HUES64 (cell line): ENCODE measurements around the gene TRMT2B. TPM values are rescaled to one million over a fixed set of nuclear protein-coding genes. Genes with fewer than 3 reads are reported as not detected.

ENCODE experiments used
- H3K27ac ChIP-seq: 2 replicates; pipeline ENCODE4 v1.7.0; 2013; ENCODE audit warnings: low read depth, low read length, inconsistent platforms
- H3K27me3 ChIP-seq: 2 replicates; pipeline ENCODE4 v1.6.1; 2013; ENCODE audit warnings: mild to moderate bottlenecking, low read length; ENCODE audit not compliant: insufficient read depth
- H3K36me3 ChIP-seq: 2 replicates; pipeline ENCODE4 v1.6.1; 2013; ENCODE audit warnings: mild to moderate bottlenecking, low read length; ENCODE audit not compliant: insufficient read depth
- H3K4me1 ChIP-seq: 2 replicates; pipeline ENCODE4 v1.6.1; 2013; ENCODE audit warnings: mild to moderate bottlenecking, low read length, moderate library complexity; ENCODE audit not compliant: insufficient read depth
- H3K4me3 ChIP-seq: 2 replicates; pipeline ENCODE4 v1.5.1; 2013; ENCODE audit warnings: mild to moderate bottlenecking, low read length, moderate library complexity
- H3K9ac ChIP-seq: 2 replicates; pipeline ENCODE4 v1.6.1; 2013; ENCODE audit warnings: mild to moderate bottlenecking, low read depth, low read length
- H3K9me3 ChIP-seq: 2 replicates; pipeline ENCODE4 v1.6.1; 2013; ENCODE audit warnings: low read depth, low read length; ENCODE audit not compliant: insufficient read depth
- whole genome bisulfite sequencing: fragments of 150-250, 120-280 bp; methylation state at CpG from one replicate; pipeline ENCODE4 v1.1.7; 2013; ENCODE audit warnings: missing lambda C conversion rate; 5-methylcytosine and 5-hydroxymethylcytosine counted together
- polyA plus RNA-seq, 2 experiments: library from polyadenylated mRNA; stranded (reverse); fragments of 50-300 nt; gene quantifications; one replicate each; pipeline ENCODE4 v1.2.3, GENCODE V29; 2013

Gene TRMT2B
- polyA plus RNA-seq (2013, experiment 1 of 2): 9.8 TPM
- polyA plus RNA-seq (2013, experiment 2 of 2): 11.3 TPM

GRCh38 chrX:101051549-101052302 lies at the start of gene TRMT2B:
TRMT2B (minus strand) TSS chrX:101052111; CDS start chrX:101042289, 9,822 bp downstream.
- Histone ChIP-seq H3K4me3 (peak within 1 kb of the TSS; percentile 92), H3K9ac (peak within 1 kb of the TSS; percentile 79), H3K36me3 (0 out of 2 replicates have a peak, but pooled peaks cover 2% of the 10 kb centered on the region), H3K27ac (peak within 1 kb of the TSS; percentile 87), H3K27me3 (no peaks in the 10 kb centered on the region), H3K4me1 (no peaks in the 10 kb centered on the region), H3K9me3 (no peaks in the 10 kb centered on the region)
- WGBS: 0% methylated on average over 35 of the region's 43 CpGs

- Histone ChIP-seq H3K4me3 (peak within 1 kb of the TSS; percentile 96), H3K27ac (peak within 1 kb of the TSS; percentile 67), H3K9me3 (no peaks in the 10 kb centered on the region)
Measured at GRCh38 chrX:101097546-101098453, 45.9 kb upstream of the TRMT2B start, which contains the start of gene CENPI. CENPI (plus strand) TSS chrX:101098204; CDS start chrX:101101071, 2,867 bp downstream.

GRCh38 chrX:101091817-101092216 lies 39.9 kb upstream of the TRMT2B start:
- H3K36me3 ChIP-seq: no peaks in the 10 kb centered on the region
- no peaks in the 10 kb centered on the region for H3K9me3 ChIP-seq
- WGBS: 100% methylated on average over 1 of the region's 1 CpG

More at GRCh38 chrX:101097546-101098453, 45.9 kb upstream of the TRMT2B start, which contains the start of gene CENPI:
- WGBS: under 1% methylated on average over 48 of the region's 48 CpGs
- Histone ChIP-seq H3K27me3 (no peaks in the 10 kb centered on the region), H3K9ac (peak within 1 kb of the TSS; percentile 87), H3K36me3 (peaks cover 25% of the 10 kb centered on the region), H3K4me1 (no peaks in the 10 kb centered on the region)

GRCh38 chrX:101081231-101081630 lies 29.3 kb upstream of the TRMT2B start:
- Histone ChIP-seq H3K4me3 (no peak overlapping the region), H3K27ac (no peak overlapping the region), H3K27me3 (peaks cover 7% of the 10 kb centered on the region), H3K36me3 (no peaks in the 10 kb centered on the region), H3K4me1 (peaks cover 11% of the 10 kb centered on the region; the same call in 1 of the 2 replicates), H3K9ac (no peak overlapping the region), H3K9me3 (no peaks in the 10 kb centered on the region)
- 81% methylated on average over 3 of the region's 3 CpGs for WGBS

More at GRCh38 chrX:101091817-101092216, 39.9 kb upstream of the TRMT2B start:
- H3K27ac ChIP-seq: no peak overlapping the region
- H3K27me3 ChIP-seq: no peaks in the 10 kb centered on the region
- no peaks in the 10 kb centered on the region for H3K4me1 ChIP-seq
- H3K9ac ChIP-seq: no peak overlapping the region
- H3K4me3 ChIP-seq: no peak overlapping the region

- peaks cover 7% of the 10 kb centered on the region for H3K27me3 ChIP-seq
- no peaks in the 10 kb centered on the region for H3K36me3 ChIP-seq
- H3K4me1 ChIP-seq: peaks cover 11% of the 10 kb centered on the region; the same call in 1 of the 2 replicates
- 76% methylated on average over 2 of the region's 3 CpGs for WGBS
- no peak overlapping the region for H3K27ac ChIP-seq
- H3K9me3 ChIP-seq: no peaks in the 10 kb centered on the region
- H3K4me3 ChIP-seq: peak overlapping the region; percentile 67
- H3K9ac ChIP-seq: no peak overlapping the region
Measured at GRCh38 chrX:101080326-101081124, 28.6 kb upstream of the TRMT2B start.

- Histone ChIP-seq H3K9ac (no peak overlapping the region), H3K27ac (no peak overlapping the region), H3K4me3 (peak overlapping the region; percentile 67), H3K9me3 (no peaks in the 10 kb centered on the region), H3K27me3 (peaks cover 7% of the 10 kb centered on the region), H3K36me3 (no peaks in the 10 kb centered on the region), H3K4me1 (peaks cover 11% of the 10 kb centered on the region; the same call in 1 of the 2 replicates)
- WGBS: 13% methylated on average over 3 of the region's 8 CpGs
Measured at GRCh38 chrX:101079736-101080270, 27.9 kb upstream of the TRMT2B start.

GRCh38 chrX:101078716-101079598 lies 27.0 kb upstream of the TRMT2B start, which contains the start of gene TMEM35A:
TMEM35A (plus strand) TSS chrX:101078879; CDS start chrX:101079003, 124 bp downstream.
- H3K27ac ChIP-seq: no peak within 1 kb of the TSS
- 2% methylated on average over 11 of the region's 23 CpGs for WGBS

GRCh38 chrX:101071582-101071981 lies 19.7 kb upstream of the TRMT2B start:
- no peak overlapping the region for H3K27ac ChIP-seq
- H3K27me3 ChIP-seq: no peaks in the 10 kb centered on the region
- WGBS: 92% methylated on average over 2 of the region's 3 CpGs
- no peak overlapping the region for H3K4me3 ChIP-seq
- no peak overlapping the region for H3K9ac ChIP-seq
- H3K9me3 ChIP-seq: no peaks in the 10 kb centered on the region
- H3K36me3 ChIP-seq: no peaks in the 10 kb centered on the region
- H3K4me1 ChIP-seq: no peaks in the 10 kb centered on the region

More at GRCh38 chrX:101078716-101079598, 27.0 kb upstream of the TRMT2B start, which contains the start of gene TMEM35A:
- Histone ChIP-seq H3K4me3 (peak within 1 kb of the TSS; percentile 67), H3K36me3 (no peaks in the 10 kb centered on the region), H3K9me3 (no peaks in the 10 kb centered on the region), H3K27me3 (peaks cover 7% of the 10 kb centered on the region), H3K9ac (no peak within 1 kb of the TSS), H3K4me1 (peaks cover 11% of the 10 kb centered on the region; the same call in 1 of the 2 replicates)

- Histone ChIP-seq H3K4me3 (no peak overlapping the region), H3K36me3 (no peaks in the 10 kb centered on the region), H3K27ac (no peak overlapping the region), H3K27me3 (no peaks in the 10 kb centered on the region), H3K9me3 (no peaks in the 10 kb centered on the region), H3K9ac (no peak overlapping the region), H3K4me1 (no peaks in the 10 kb centered on the region)
Measured at GRCh38 chrX:101062176-101062575, 10.3 kb upstream of the TRMT2B start.
